PC-9 (cell line): ENCODE data around the gene UGT2B7. TPM values are rescaled to one million over a fixed set of nuclear protein-coding genes. Genes with fewer than 3 reads are reported as not detected.

Experiments
- BruUV-seq: library from RNA; stranded (reverse); fragments of 400-500 nt; replicated peaks from 2 replicates; lab custom pipeline; 2021; lab: Mats Ljungman, UMichigan
- CTCF ChIA-PET: fragments of 300-600 bp; sonication (Branson Sonifier 250); formaldehyde crosslinking; loops from one replicate; lab custom pipeline; 2022; ENCODE audit warnings: antibody characterized with exemption; lab: Charles Lee
- POLR2A ChIA-PET: fragments of 300-600 bp; sonication (Branson Sonifier 250); formaldehyde crosslinking; loops from one replicate; lab custom pipeline; 2022; ENCODE audit warnings: antibody characterized with exemption; ENCODE audit not compliant: unreplicated experiment; lab: Charles Lee
- DNase-seq, 2 experiments: peaks; one replicate each; pipeline versions ENCODE4 v3.0.0 to v3.0.0-alpha.2; 2015 to 2022; ENCODE audit warnings: mixed read lengths in 1 of 2
- H2AFZ ChIP-seq: fragments of 200-600 bp; sonication (generic); 2 replicates; pipeline ENCODE4 v1.8.1; 2017; ENCODE audit warnings: antibody characterized with exemption
- H3F3A ChIP-seq: fragments of 200-600 bp; sonication (generic); 2 replicates; pipeline ENCODE4 v1.8.1; 2017; ENCODE audit warnings: antibody characterized with exemption, mild to moderate bottlenecking, low read depth; ENCODE audit not compliant: insufficient read depth
- H3K27ac ChIP-seq: fragments of 200-600 bp; sonication (generic); 2 replicates; pipeline ENCODE4 v1.6.1; 2016; ENCODE audit warnings: mixed run types
- H3K27me3 ChIP-seq: fragments of 200-600 bp; sonication (generic); 2 replicates; pipeline ENCODE4 v1.6.1; 2016; ENCODE audit warnings: low read depth, mixed run types; ENCODE audit not compliant: insufficient read depth
- H3K36me3 ChIP-seq: fragments of 200-600 bp; sonication (generic); 2 replicates; pipeline ENCODE4 v1.6.1; 2016; ENCODE audit warnings: low read depth, mixed run types
- H3K4me1 ChIP-seq: fragments of 200-600 bp; sonication (generic); replicated peaks from 2 replicates; pipeline ENCODE4 v1.6.1; 2016; ENCODE audit warnings: mixed run types; ENCODE audit not compliant: insufficient read depth
- H3K4me2 ChIP-seq: fragments of 200-600 bp; sonication (generic); 2 replicates; pipeline ENCODE4 v1.6.1; 2017; ENCODE audit warnings: mixed run types
- H3K4me3 ChIP-seq: fragments of 200-600 bp; sonication (generic); 2 replicates; pipeline ENCODE4 v1.6.1; 2016; ENCODE audit warnings: mixed run types
- H3K79me2 ChIP-seq: fragments of 200-600 bp; sonication (generic); 2 replicates; pipeline ENCODE4 v1.6.1; 2017; ENCODE audit warnings: low read depth, mixed run types
- H3K9me2 ChIP-seq: fragments of 200-600 bp; sonication (generic); 2 replicates; pipeline ENCODE4 v1.8.1; 2017; ENCODE audit warnings: mild to moderate bottlenecking; ENCODE audit not compliant: insufficient read depth
- H3K9me3 ChIP-seq: fragments of 200-600 bp; sonication (generic); 2 replicates; pipeline ENCODE4 v1.8.1; 2016; ENCODE audit warnings: low read depth; ENCODE audit not compliant: insufficient read depth
- H4K20me1 ChIP-seq: fragments of 200-600 bp; sonication (generic); 2 replicates; pipeline ENCODE4 v1.8.1; 2017; ENCODE audit not compliant: insufficient read depth
- CTCF ChIP-seq: fragments of 200-600 bp; sonication (generic); conservative IDR thresholded peaks from 2 replicates; pipeline ENCODE4 v1.6.1; 2017; ENCODE audit warnings: mixed run types, antibody characterized with exemption, mild to moderate bottlenecking, moderate library complexity
- EZH2 ChIP-seq: fragments of 200-600 bp; sonication (generic); IDR thresholded peaks from 2 replicates; pipeline ENCODE4 v1.8.0; 2017; ENCODE audit warnings: antibody characterized with exemption, low read depth
- intact Hi-C: fragments of 100-400 bp; cut with micrococcal nuclease; formaldehyde crosslinking; loops from one replicate; pipeline ENCODE4 v1.10.0; 2022; ENCODE audit not compliant: unreplicated experiment
- total RNA-seq: library from RNA; stranded (reverse); gene quantifications from 2 replicates; pipeline ENCODE4 v1.2.3, GENCODE V29; 2021

UGT2B7 gene
- total RNA-seq, 1 experiment from 2014 or later, result not detected

- ChIA-PET POLR2A (interaction anchor here (0.7 kb wide), 1 partner anchor 622 kb away, joined by 7 read pairs; no protein-coding TSS in a partner anchor), CTCF (no interaction called here)
- no peak for DNase-seq
- H3K4me1 ChIP-seq, result no peaks in the 10 kb centered on the region
- intact Hi-C loops, result no loop called here
- no peaks in the 10 kb centered on the region for H3K9me2 ChIP-seq
- no peaks in the 10 kb centered on the region for H4K20me1 ChIP-seq
- H2AFZ ChIP-seq, result 0 out of 2 replicates have a peak overlapping the region, but pooled peaks have one; percentile 27
- H3K27ac ChIP-seq, result no peak overlapping the region
- no peaks in the 10 kb centered on the region for H3K9me3 ChIP-seq
- no peak for TF ChIP-seq EZH2
- no peak for TF ChIP-seq CTCF
- no peak overlapping the region for H3K4me3 ChIP-seq
- H3K4me2 ChIP-seq, result no peak overlapping the region
- no peaks in the 10 kb centered on the region for H3K79me2 ChIP-seq
- no peaks in the 10 kb centered on the region for H3F3A ChIP-seq
- no peaks in the 10 kb centered on the region for H3K27me3 ChIP-seq
- BruUV-seq, result no TSS peak
- no peaks in the 10 kb centered on the region for H3K36me3 ChIP-seq
Measured at GRCh38 chr4:69058410-69059059, 37.7 kb upstream of the UGT2B7 start.

DNA sequence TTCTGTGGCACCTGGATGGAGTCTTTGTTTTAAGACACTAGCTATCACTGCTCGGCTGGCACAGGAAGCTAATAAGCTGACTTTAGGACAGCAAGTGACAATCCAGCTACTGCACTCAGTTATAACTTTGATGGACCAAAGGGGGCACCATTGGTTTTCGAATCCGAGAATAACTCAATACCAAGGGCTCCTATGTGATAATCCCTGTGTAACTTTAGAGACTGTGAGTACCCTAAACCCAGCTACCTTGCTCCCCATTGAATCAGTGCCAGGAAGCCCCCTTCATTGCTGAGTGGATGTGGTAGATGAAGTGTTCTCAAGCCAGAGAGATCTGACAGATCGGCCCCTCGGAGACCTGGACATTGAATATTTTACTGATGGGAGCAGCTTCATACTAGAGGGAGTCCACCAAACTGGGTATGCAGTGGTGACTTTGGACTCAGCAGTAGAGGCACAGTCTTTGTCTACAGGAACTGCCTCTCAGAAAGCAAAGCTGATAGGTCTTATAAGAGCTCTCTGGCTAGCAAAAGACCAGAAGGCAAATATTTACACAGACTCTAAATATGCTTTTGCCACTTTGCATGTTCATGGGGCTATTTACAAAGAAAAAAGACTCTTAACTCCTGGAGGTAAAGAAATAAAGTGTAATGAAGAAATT, 35.5 kb upstream of the UGT2B7 start:
- H3K27ac ChIP-seq, result no peak overlapping the region
- H2AFZ ChIP-seq, result no peak overlapping the region
- no peaks in the 10 kb centered on the region for H4K20me1 ChIP-seq
- no peak overlapping the region for H3K4me2 ChIP-seq
- intact Hi-C loops, result no loop called here
- no TSS peak for BruUV-seq
- H3K27me3 ChIP-seq, result no peaks in the 10 kb centered on the region
- H3K36me3 ChIP-seq, result no peaks in the 10 kb centered on the region
- POLR2A ChIA-PET, result no interaction called here
- H3K79me2 ChIP-seq, result no peaks in the 10 kb centered on the region
- no peaks in the 10 kb centered on the region for H3K9me2 ChIP-seq
- TF ChIP-seq CTCF (no peak), EZH2 (no peak)
- H3F3A ChIP-seq, result no peaks in the 10 kb centered on the region
- no peak for DNase-seq
- H3K9me3 ChIP-seq, result no peaks in the 10 kb centered on the region
- CTCF ChIA-PET, result no interaction called here
- H3K4me3 ChIP-seq, result no peak overlapping the region
- no peaks in the 10 kb centered on the region for H3K4me1 ChIP-seq

- no peak for DNase-seq
- ChIA-PET CTCF (no interaction called here), POLR2A (no interaction called here)
- Histone ChIP-seq H3F3A (no peaks in the 10 kb centered on the region), H3K27ac (no peak overlapping the region), H3K27me3 (no peaks in the 10 kb centered on the region), H2AFZ (no peak overlapping the region), H3K4me1 (no peaks in the 10 kb centered on the region), H4K20me1 (no peaks in the 10 kb centered on the region), H3K4me2 (no peak overlapping the region), H3K79me2 (no peaks in the 10 kb centered on the region), H3K9me3 (no peaks in the 10 kb centered on the region), H3K4me3 (no peak overlapping the region), H3K9me2 (no peaks in the 10 kb centered on the region), H3K36me3 (no peaks in the 10 kb centered on the region)
- intact Hi-C loops, result no loop called here
- TF ChIP-seq EZH2 (no peak), CTCF (no peak)
- no TSS peak for BruUV-seq
Measured at GRCh38 chr4:69064391-69064790, 31.9 kb upstream of the UGT2B7 start.
